ENCODE results near the gene ARRDC3. TPM values are rescaled to one million over a fixed set of nuclear protein-coding genes. Genes with fewer than 3 reads are reported as not detected.

Gene ARRDC3
- total and polyA plus RNA-seq, 10 of the 15 experiments (the other 5 are each of a cell fraction or from before 2014, with no cell fraction given) = 2.3 to 14.0 (median 8.6) TPM

- ChIA-PET SMC1A (ENCODE audit: uncharacterized antibody, unreplicated experiment) (interaction anchor here (0.9 to 10.9 kb wide), 31 partner anchors 9 to 581 kb away, joined by 3 to 132 read pairs (median 15); no protein-coding TSS in a partner anchor), RAD21 (ENCODE audit: unreplicated experiment) (interaction anchor here (1.0 to 6.7 kb wide), 30 partner anchors 14 to 743 kb away, joined by 3 to 109 read pairs (median 7); no protein-coding TSS in a partner anchor), CTCF (interaction anchor here (0.9 to 6.8 kb wide), 37 partner anchors 9 to 674 kb away, joined by 3 to 199 read pairs (median 8); no protein-coding TSS in a partner anchor), POLR2A (interaction anchor here (0.7 to 3.9 kb wide), 14 partner anchors 9 to 445 kb away, joined by 3 to 31 read pairs (median 4); no protein-coding TSS in a partner anchor)
- peak overlapping the region; percentile 98 for H2AFZ ChIP-seq (ENCODE audit: control insufficient read depth, low read depth, low read length)
- peak overlapping the region; percentile 89 for H3K4me2 ChIP-seq (ENCODE audit: control insufficient read depth, insufficient read depth)
- H3K9ac ChIP-seq (ENCODE audit: control insufficient read depth, insufficient read depth, low read length) = peak overlapping the region; percentile 100
- no peaks in the 10 kb centered on the region for H4K20me1 ChIP-seq (ENCODE audit: control insufficient read depth, insufficient read depth)
- 0 out of 2 replicates have a peak, but pooled peaks have one; percentile 8 for TF ChIP-seq RELB (IDR thresholded peaks at IDR 0.05; ENCODE audit: low read depth)
- no peak for TF ChIP-seq POLR2A (IDR thresholded peaks at IDR 0.05; ENCODE audit: low read depth, low read length)
- ATAC-seq (no peak), FAIRE-seq (no peak), DNase-seq (ENCODE audit: low read depth, low spot score) (peak; percentile 25)
- 1% methylated on average over 7 of the region's 7 CpGs for WGBS (ENCODE audit: insufficient coverage, insufficient replicate concordance, low lambda C conversion rate, missing lambda C conversion rate)
- intact Hi-C loops (cut with micrococcal nuclease; ENCODE audit: unreplicated experiment) = loop anchor here (1.0 to 10.0 kb wide), 5 partner anchors 221 to 909 kb away; partner anchors contain the start of genes MBLAC2 and POLR3G
- H3K79me2 ChIP-seq (ENCODE audit: control insufficient read depth, insufficient read depth, low read length) = peaks cover 38% of the 10 kb centered on the region
- peaks cover 8% of the 10 kb centered on the region; the same call in 1 of the 2 replicates for H3K4me1 ChIP-seq (ENCODE audit: control insufficient read depth, insufficient read depth, low read length)
- in situ Hi-C loops (cut with MboI) = loop anchor here (5.0 to 10.0 kb wide), 2 partner anchors 107 to 449 kb away; no protein-coding TSS in a partner anchor
- H3K27ac ChIP-seq (ENCODE audit: control insufficient read depth, insufficient read depth) = peak overlapping the region; percentile 100
- no TSS peak for BruUV-seq (replicated peaks)
- H3K9me3 ChIP-seq (replicated peaks; ENCODE audit: control insufficient read depth, insufficient read depth, low read length) = no peaks in the 10 kb centered on the region
- H3K4me3 ChIP-seq = peak overlapping the region; percentile 71
- H3K36me3 ChIP-seq (ENCODE audit: control insufficient read depth in 2 of 2, insufficient read depth in 2 of 2, low read length in 1 of 2) = no peaks in the 10 kb centered on the region
- no peaks in the 10 kb centered on the region for H3K27me3 ChIP-seq (replicated peaks in 1 of 2; ENCODE audit: control insufficient read depth in 2 of 2, insufficient read depth in 2 of 2, low read length in 1 of 2)
Measured at GRCh38 chr5:91383956-91384300, 811 bp upstream of the ARRDC3 start.

- ChIA-PET RAD21 (ENCODE audit: unreplicated experiment) (interaction anchor here (0.7 to 6.7 kb wide), 18 partner anchors 10 to 742 kb away, joined by 3 to 109 read pairs (median 6); no protein-coding TSS in a partner anchor), SMC1A (ENCODE audit: uncharacterized antibody, unreplicated experiment) (interaction anchor here (0.6 to 10.9 kb wide), 14 partner anchors 11 to 633 kb away, joined by 3 to 132 read pairs (median 18); no protein-coding TSS in a partner anchor), POLR2A (interaction anchor here (1.0 to 3.9 kb wide), 9 partner anchors 8 to 444 kb away, joined by 3 to 31 read pairs (median 5); no protein-coding TSS in a partner anchor), CTCF (interaction anchor here (1.0 to 6.8 kb wide), 12 partner anchors 11 to 517 kb away, joined by 3 to 199 read pairs (median 36); no protein-coding TSS in a partner anchor)
- Histone ChIP-seq H4K20me1 (ENCODE audit: control insufficient read depth, insufficient read depth) (no peaks in the 10 kb centered on the region), H3K27me3 (replicated peaks in 1 of 2; ENCODE audit: control insufficient read depth in 2 of 2, insufficient read depth in 2 of 2, low read length in 1 of 2) (no peaks in the 10 kb centered on the region), H3K9ac (ENCODE audit: control insufficient read depth, insufficient read depth, low read length) (peak overlapping the region; percentile 100), H3K4me1 (ENCODE audit: control insufficient read depth, insufficient read depth, low read length) (peaks cover 8% of the 10 kb centered on the region; the same call in 1 of the 2 replicates), H3K4me2 (ENCODE audit: control insufficient read depth, insufficient read depth) (peak overlapping the region; percentile 75), H3K36me3 (ENCODE audit: control insufficient read depth in 2 of 2, insufficient read depth in 2 of 2, low read length in 1 of 2) (peaks cover 0 to 3% of the 10 kb centered on the region in 2 experiments; a peak in 1 of 4 replicates), H3K27ac (ENCODE audit: control insufficient read depth, insufficient read depth) (peak overlapping the region; percentile 100), H3K9me3 (replicated peaks; ENCODE audit: control insufficient read depth, insufficient read depth, low read length) (no peaks in the 10 kb centered on the region), H3K79me2 (ENCODE audit: control insufficient read depth, insufficient read depth, low read length) (peaks cover 46% of the 10 kb centered on the region), H2AFZ (ENCODE audit: control insufficient read depth, low read depth, low read length) (peak overlapping the region; percentile 32; the same call in 1 of the 2 replicates), H3K4me3 (peak overlapping the region; percentile 95)
- in situ Hi-C loops (cut with MboI) = loop anchor here (5.0 to 10.0 kb wide), 2 partner anchors 105 to 448 kb away; no protein-coding TSS in a partner anchor
- WGBS (ENCODE audit: insufficient coverage, insufficient replicate concordance, low lambda C conversion rate, missing lambda C conversion rate) = 2% methylated on average over 14 of the region's 14 CpGs
- TSS peak; percentile 79 for BruUV-seq (replicated peaks)
- intact Hi-C loops (cut with micrococcal nuclease; ENCODE audit: unreplicated experiment) = loop anchor here (2.0 to 10.0 kb wide), 4 partner anchors 220 to 908 kb away; partner anchors contain the start of genes MBLAC2 and POLR3G
- FAIRE-seq = no peak
- peak; percentile 31 for DNase-seq (ENCODE audit: low read depth, low spot score)
- ATAC-seq = 0 out of 3 replicates have a peak, but pooled peaks have one; percentile 7
- no peak for TF ChIP-seq RAD21 (IDR thresholded peaks at IDR 0.05; ENCODE audit: insufficient read depth, low read depth, low read length)
- TF ChIP-seq NRF1 (conservative IDR thresholded peaks at IDR 0.05; ENCODE audit: low read depth, low read length) = no peak
- no peak for TF ChIP-seq E2F8 (IDR thresholded peaks at IDR 0.05; ENCODE audit: low read depth, partially characterized antibody)
- no peak for TF ChIP-seq ZNF622 (IDR thresholded peaks at IDR 0.05)
- TF ChIP-seq MXI1 (IDR thresholded peaks at IDR 0.05; ENCODE audit: low read depth, low read length) = peak; percentile 61; the same call in 1 of the 2 replicates
Measured at GRCh38 chr5:91382530-91383026, 539 bp downstream of the ARRDC3 start.
